Colonic mucosa (tissue), 4 donors: ENCODE results near the gene KRT6C. TPM values are rescaled to one million over a fixed set of nuclear protein-coding genes. Genes with fewer than 3 reads are reported as not detected.

Experiments
- DNase-seq: peaks from one replicate; pipeline ENCODE4 v3.0.0-alpha.2; 2020
- H3K27ac ChIP-seq: fragments of 200-600 bp; one replicate; pipeline ENCODE4 v1.8.0; 2021
- H3K27me3 ChIP-seq: fragments of 200-600 bp; one replicate; pipeline ENCODE4 v1.8.0; 2021
- H3K36me3 ChIP-seq: fragments of 200-600 bp; one replicate; pipeline ENCODE4 v1.8.0; 2021
- H3K4me1 ChIP-seq: fragments of 200-600 bp; one replicate; pipeline ENCODE4 v1.8.0; 2021; ENCODE audit warnings: mild to moderate bottlenecking
- H3K4me3 ChIP-seq: fragments of 200-600 bp; one replicate; pipeline ENCODE4 v1.8.0; 2021
- H3K9ac ChIP-seq, 2 donors: one replicate each; pipeline ENCODE4 v1.7.0; 2013; ENCODE audit warnings: control low read depth in 2 of 2, low read depth in 2 of 2, low read length in 2 of 2
- H3K9me3 ChIP-seq: fragments of 200-600 bp; one replicate; pipeline ENCODE4 v1.8.0; 2021
- intact Hi-C: fragments of 100-400 bp; cut with DNase I; formaldehyde crosslinking; loops from one replicate; pipeline ENCODE4 v1.14.1; 2022
- total RNA-seq, 2 donors: library from RNA; stranded (reverse); fragmentation: NEBNext Ultra II Directional in 1 of 2; extraction: Animal tissue kit (Norgen Biotek cat#: 25700) in 1 of 2; gene quantifications; one replicate each; pipeline ENCODE4 v1.2.1, GENCODE V29; 2021
- TF ChIP-seq, protein P1 (sequence below): fragments of 200-600 bp; IDR thresholded peaks from one replicate; pipeline ENCODE4 v1.8.0; 2022; ENCODE audit warnings: antibody characterized with exemption, mild to moderate bottlenecking
- donor health status: healthy.
- donor health status: DM: no; HTN: no; CAD: no.
- donor health status: DM: no; HTN: no; CAD: no.

Gene KRT6C
- total RNA-seq, 2 donors from 2014 or later: not detected

DNA sequence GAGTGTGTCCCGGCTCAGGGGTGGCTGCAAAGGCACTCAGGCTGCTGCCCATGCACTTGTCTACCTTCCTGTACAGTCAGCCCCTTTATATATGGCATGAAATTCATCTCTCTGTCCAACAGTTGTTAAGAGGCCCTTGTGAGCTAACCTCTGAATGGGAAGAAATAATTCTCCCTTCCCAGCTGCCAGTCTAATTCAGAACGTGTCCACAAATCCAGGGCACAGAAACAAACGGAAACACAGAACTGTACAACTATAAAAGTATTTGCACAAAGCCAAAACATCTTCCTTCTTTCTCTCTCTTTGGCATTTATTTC is 45.7 kb upstream of the KRT6C start:
- no peaks in the 10 kb centered on the region for H3K4me1 ChIP-seq
- no peak overlapping the region for H3K4me3 ChIP-seq
- H3K9ac ChIP-seq: no peak overlapping the region
- H3K9me3 ChIP-seq: no peaks in the 10 kb centered on the region
- H3K27ac ChIP-seq: no peak overlapping the region
- no peaks in the 10 kb centered on the region for H3K36me3 ChIP-seq
- intact Hi-C loops: no loop called here
- TF ChIP-seq, protein P1, sequence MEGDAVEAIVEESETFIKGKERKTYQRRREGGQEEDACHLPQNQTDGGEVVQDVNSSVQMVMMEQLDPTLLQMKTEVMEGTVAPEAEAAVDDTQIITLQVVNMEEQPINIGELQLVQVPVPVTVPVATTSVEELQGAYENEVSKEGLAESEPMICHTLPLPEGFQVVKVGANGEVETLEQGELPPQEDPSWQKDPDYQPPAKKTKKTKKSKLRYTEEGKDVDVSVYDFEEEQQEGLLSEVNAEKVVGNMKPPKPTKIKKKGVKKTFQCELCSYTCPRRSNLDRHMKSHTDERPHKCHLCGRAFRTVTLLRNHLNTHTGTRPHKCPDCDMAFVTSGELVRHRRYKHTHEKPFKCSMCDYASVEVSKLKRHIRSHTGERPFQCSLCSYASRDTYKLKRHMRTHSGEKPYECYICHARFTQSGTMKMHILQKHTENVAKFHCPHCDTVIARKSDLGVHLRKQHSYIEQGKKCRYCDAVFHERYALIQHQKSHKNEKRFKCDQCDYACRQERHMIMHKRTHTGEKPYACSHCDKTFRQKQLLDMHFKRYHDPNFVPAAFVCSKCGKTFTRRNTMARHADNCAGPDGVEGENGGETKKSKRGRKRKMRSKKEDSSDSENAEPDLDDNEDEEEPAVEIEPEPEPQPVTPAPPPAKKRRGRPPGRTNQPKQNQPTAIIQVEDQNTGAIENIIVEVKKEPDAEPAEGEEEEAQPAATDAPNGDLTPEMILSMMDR: no peak
- DNase-seq: no peak
- H3K27me3 ChIP-seq: no peaks in the 10 kb centered on the region

DNA sequence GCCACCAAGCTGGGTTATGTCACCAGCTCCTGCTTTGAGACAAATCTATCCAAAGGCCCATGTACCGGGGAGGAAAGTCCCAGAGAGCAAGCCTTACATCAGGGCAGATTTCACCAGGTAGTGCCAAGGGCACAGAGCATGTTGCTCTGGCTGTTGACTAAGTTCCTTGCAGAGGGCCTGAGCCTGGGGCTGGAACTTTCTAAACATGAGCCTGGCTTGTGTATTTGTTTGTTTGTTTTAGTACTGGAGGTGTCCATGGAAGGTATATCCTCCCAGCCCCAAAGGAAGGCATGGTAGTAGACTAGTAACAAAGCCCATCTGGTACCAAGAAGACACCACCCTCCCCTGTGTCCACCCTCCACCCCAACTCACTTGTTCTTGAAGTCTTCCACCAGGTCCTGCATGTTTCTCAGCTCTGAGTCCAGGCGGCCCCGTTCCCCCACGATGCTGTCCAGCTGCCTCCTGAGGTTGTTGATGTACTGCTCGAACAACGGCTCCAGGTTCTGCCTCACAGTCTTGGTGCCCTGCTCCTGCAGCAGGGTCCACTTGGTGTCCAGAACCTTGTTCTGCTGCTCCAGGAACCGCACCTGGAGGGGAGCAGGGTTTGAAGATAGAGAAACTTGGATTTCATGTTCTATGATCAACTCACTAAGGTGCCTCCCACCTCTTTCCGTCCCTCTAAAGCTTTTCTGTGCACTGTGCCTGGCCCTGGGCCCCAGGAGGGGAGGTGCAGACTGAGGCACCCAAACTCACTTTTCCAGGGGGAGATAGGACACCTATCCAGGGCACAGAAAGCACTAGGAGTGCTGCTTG is 45.2 kb upstream of the KRT6C start:
- intact Hi-C loops: no loop called here
- Histone ChIP-seq H3K4me3 (no peak overlapping the region), H3K9ac (no peak overlapping the region), H3K4me1 (no peaks in the 10 kb centered on the region), H3K9me3 (no peaks in the 10 kb centered on the region), H3K27me3 (no peaks in the 10 kb centered on the region), H3K36me3 (no peaks in the 10 kb centered on the region), H3K27ac (no peak overlapping the region)
- peak; percentile 1 for DNase-seq
- TF ChIP-seq, protein P1: no peak

DNA sequence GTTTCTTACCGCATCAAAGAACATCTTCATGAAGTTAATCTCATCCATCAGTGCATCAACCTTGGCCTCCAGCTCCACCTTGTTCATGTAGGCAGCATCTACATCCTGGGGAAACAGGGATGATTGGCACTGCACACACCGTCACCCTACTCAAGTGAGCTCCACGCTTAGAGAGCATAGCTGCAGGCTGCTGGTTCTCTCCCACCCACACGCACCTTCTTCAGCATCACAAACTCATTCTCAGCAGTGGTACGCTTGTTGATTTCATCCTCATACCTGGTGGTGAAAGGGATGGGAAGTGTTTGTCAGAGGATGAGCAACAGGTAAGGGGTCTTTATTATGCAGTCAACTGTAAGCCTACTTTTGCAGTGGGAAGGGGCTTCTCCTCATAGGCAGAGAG is 44.3 kb upstream of the KRT6C start:
- intact Hi-C loops: no loop called here
- TF ChIP-seq, protein P1: no peak
- H3K4me3 ChIP-seq: no peak overlapping the region
- H3K9ac ChIP-seq: no peak overlapping the region
- no peaks in the 10 kb centered on the region for H3K27me3 ChIP-seq
- no peak overlapping the region for H3K27ac ChIP-seq
- no peaks in the 10 kb centered on the region for H3K36me3 ChIP-seq
- no peaks in the 10 kb centered on the region for H3K4me1 ChIP-seq
- no peaks in the 10 kb centered on the region for H3K9me3 ChIP-seq
- DNase-seq: peak; percentile 6

DNA sequence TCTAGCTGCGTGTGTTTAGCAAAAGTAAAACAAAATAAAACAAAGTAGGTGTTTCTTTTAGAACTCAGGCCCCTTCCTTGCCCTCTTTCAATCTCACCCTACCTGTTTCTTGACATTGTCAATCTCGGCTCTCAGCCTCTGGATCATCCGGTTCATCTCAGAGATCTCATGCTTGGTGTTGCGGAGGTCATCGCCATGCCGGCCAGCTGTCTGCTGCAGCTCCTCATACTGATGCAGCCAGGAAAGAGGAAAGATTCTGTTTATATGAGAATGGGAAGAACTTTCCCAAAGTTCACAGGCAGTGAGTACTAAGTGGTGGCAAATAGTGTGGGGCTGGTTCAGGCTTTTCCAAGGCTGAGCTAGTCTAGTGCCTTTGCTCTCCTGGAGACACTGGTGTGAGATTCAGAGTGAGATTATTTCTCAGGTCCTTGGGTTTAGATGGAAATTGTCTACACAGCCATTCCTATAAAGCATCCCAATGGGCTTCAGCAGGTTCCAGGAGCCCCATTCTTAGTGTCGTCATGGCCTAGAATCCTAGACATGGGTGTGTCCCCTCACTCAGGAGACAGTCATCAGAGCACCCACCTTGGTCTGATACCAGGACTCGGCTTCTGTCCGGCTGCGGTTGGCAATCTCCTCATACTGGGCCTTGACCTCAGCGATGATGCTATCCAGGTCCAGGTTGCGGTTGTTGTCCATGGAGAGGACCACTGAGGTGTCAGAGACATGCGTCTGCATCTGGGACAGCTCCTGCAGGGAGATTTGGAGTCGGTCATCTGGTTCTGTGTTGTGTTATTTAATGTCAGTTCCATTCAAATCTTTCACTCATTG is 43.6 kb upstream of the KRT6C start:
- Histone ChIP-seq H3K9me3 (no peaks in the 10 kb centered on the region), H3K9ac (no peak overlapping the region), H3K36me3 (no peaks in the 10 kb centered on the region), H3K27ac (no peak overlapping the region), H3K27me3 (no peaks in the 10 kb centered on the region), H3K4me3 (no peak overlapping the region), H3K4me1 (no peaks in the 10 kb centered on the region)
- intact Hi-C loops: no loop called here
- TF ChIP-seq, protein P1: no peak
- DNase-seq: peak; percentile 5

DNA sequence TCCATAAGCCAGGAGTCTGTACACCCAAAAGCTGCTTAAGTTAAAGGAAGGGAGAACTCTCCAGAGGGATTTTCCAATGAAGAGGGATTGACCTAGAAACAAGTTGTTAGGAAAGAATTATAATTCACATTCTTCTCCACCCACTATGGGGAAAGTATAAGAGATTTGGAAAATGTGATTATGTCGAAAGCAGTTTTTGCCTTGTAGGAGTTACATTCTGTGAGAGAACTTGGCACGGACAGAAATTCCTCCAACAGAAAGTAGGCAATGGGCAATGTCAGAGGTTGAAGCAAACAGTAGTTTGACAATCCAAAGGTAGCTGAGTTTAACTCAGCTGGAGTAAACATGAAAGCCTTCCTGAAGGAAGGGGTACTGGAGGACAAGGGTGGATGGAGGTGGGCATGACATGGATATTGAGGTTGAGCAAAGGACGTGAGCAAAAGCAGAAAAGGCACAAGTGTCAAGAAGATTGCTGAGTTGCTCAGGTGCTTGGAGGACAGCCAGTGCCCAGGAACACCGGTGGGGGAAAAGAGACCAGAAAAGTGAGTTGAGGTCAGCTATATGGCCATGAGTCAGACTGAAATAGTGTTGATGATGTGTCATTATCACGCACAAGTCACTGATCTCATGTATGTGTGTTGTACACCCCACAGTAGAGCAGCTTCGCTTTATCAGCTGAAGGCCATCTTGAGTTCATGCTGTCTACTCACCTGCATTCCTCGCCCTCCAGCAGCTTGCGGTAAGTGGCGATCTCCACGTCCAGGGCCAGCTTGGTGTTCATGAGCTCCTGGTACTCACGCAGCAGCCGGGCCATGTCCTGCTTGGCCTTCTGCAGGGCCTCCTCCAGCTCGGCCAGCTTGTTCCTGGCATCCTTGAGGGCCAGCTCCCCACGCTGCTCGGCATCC is 42.6 kb upstream of the KRT6C start:
- no peaks in the 10 kb centered on the region for H3K4me1 ChIP-seq
- no peak overlapping the region for H3K4me3 ChIP-seq
- no peak overlapping the region for H3K27ac ChIP-seq
- intact Hi-C loops: no loop called here
- H3K36me3 ChIP-seq: no peaks in the 10 kb centered on the region
- H3K27me3 ChIP-seq: no peaks in the 10 kb centered on the region
- TF ChIP-seq, protein P1: no peak
- no peak overlapping the region for H3K9ac ChIP-seq
- peak; percentile 10 for DNase-seq
- H3K9me3 ChIP-seq: no peaks in the 10 kb centered on the region
